Activated CD4-positive, alpha-beta T cell treated with anti-CD3 and anti-CD28 coated beads for 48 hours (primary cell): Measurements from ENCODE around the gene SGF29.
"Not testable (repeated sequence)": the region's sequence is repeated elsewhere in the genome, so short reads cannot be mapped to it uniquely, and the experiment has no call there.

Experiments
- DNase-seq: peaks from one replicate; pipeline ENCODE4 v3.0.0-alpha.2; 2020

Gene SGF29

DNA sequence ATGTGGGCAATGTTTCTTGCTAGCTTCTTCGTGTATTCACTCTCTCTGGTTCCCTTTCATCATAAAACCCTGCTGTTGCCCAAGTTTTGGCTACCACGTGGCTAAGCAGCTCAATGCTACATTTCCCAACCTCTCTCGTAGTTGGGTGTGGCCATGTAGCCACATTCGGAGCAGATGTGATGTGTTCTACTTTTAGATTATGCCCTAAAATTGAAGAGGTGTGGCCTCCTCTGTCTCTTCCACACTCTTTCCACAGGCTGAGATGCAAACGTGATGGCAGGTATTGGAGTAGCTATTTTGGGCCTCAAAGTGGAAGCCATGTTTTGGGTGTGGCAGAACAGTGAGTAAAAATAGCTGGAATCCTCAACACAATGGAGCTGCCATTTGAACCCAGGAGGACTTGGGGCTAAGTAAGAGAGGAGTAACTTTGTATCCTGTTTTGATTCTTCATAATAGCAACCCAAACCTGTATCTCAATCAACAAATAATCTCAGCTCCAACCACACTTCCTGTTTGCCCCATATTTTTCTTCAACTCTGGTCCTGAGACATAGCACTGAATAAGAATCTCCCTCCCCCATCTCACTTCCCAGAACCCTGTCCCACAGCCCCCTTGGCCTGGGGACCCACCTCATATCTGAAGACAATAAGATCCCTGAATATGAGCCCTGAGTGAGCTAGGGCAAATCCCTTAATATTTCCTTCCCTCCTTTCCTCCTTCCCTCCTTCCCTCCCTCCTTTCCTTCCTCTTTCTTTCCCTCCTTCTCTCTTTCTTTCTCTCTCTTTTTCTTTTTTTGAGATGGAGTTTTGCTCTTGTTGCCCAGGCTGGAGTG lies 19.0 kb upstream of the SGF29 start:
- DNase-seq, result no peak

DNA sequence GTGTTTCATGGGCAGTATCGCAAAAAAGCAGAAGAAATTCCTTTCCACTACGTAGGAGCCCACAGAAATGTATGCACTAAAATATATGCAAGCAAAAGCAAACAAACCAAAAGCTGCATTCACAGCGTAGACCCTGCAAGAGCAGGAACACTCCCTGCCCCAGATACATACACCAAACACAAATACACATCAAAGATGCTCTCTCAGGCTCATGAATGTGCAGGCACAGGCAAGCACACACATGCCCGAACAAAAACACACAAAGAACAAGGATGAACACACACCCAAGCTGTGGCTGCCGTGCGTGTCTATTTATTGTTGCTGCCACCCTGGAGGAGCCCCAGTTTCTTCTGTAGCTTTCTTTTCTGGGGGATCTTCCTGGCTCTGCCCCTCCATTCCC lies 16.6 kb upstream of the SGF29 start:
- DNase-seq, result no peak

DNA sequence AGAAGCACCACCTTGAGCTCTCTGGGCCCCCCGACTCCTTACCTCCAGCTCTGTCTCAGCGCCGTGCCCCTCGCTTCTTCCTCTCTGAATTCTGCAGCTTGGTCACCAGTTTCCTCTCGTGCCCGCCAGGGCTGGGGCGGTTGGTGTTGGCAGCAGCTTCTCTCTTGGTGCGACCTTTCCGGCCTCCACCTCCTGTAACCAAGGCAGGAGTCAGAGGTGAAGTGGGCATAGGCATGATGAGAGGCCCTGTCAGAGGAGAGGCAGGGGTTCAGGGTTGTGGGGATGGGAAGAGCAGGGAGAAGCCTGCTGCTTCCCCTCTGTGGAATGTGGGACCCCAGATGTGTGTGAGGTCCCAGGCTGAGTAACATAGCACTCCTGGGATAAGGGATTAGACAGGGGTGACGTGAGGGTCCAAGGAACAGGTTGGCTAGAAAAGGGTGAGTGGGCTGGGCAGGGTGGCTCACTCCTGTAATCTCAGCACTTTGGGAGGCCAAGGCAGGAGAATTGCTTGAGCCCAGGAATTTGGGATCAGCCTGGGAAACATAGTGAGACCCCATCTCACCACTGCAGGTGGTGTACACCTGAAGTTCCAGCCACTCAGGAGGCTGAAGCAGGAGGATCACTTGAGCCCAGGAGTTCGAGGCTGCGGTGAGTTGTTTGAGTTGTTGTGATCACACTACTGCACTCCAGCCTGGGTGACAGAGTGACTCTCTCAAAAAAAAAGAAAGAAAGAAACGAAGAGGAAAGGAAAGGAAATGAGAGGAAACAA lies 15.6 kb upstream of the SGF29 start:
- no peak for DNase-seq

DNA sequence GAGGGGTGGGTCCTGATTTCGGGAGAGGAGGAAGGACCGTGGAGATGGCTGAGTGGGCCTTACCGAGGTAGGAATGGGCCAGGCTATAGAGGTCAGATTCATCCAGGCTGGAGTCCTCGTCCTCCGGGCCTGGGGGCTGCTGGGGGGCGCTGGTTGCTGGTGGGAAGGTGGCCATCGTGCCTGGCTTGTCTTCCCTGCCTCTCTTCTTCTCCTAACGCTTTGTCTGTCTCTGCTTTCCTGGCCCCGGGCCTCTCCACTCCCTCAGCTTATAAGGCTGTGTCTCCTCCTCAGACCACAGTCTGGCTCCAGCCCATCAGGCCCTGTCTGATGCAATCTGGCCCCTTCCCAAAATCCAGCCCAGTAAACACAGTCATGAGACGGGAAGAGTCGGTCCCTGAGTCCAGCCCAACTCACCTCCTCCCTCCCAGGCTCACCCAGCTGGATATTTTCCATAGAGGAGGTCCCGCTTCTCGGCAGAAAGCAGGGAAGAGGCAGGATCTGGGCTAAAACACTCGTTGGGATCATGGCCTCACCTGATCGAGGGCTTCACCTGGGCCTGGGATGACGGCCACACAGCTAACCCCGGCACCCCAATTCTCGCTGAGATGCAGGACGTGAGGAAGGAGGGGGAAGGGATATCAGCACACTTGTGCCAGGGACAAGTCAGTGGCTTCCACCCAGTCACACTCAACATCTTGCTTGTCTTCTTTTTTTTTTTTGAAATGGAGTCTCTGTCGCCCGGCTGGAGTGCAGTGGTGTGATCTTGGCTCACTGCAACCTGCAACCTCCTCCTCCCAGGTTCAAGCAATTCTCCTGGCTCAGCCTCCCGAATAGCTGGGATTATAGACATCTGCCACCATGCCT lies 14.8 kb upstream of the SGF29 start, which contains the start of gene NUPR1:
Gene NUPR1, minus strand, starts transcription at position 242 of the 864 bp plus-strand sequence. Its CDS starts 67 bp downstream, at position 175.
- DNase-seq, result no peak

DNA sequence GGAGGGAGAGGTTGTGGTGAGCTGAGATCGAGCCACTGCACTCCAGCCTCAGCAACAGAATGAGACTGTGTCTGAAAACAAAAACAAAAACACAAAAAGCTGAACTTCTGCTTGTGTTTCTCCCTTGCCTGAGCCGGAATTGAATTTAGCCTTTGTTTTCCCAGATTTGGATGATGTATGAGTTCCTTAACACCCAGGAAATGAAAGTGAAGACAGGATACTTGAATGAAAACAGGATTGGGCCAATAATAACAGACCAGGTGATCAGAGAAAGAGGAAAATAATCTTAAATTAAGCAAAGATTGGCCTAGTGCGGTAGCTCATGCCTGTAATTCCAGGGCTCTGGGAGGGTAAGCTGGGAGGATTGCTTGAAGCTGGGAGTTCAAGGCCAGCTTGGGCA lies 13.4 kb upstream of the SGF29 start:
- DNase-seq, result no peak

DNA sequence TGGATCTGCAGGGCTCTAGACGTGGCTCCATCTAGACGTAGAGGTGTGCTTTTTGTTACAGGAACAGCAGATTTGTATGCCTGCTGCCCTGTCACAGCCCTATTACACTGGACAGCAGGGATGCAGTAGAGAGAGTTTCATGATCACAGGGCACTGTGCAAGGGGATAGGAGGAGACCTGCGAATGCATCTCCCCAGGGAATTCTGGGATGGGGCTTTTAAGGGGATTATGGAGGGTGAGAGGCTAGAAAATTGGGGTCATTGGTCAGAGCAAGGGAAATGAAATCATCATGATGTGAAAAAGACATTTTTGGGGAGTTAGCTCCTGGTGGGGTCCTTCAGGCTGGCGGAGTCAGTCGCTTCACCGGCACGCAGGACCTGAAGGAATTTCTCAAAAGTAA lies 11.1 kb upstream of the SGF29 start:
- no peak for DNase-seq

DNA sequence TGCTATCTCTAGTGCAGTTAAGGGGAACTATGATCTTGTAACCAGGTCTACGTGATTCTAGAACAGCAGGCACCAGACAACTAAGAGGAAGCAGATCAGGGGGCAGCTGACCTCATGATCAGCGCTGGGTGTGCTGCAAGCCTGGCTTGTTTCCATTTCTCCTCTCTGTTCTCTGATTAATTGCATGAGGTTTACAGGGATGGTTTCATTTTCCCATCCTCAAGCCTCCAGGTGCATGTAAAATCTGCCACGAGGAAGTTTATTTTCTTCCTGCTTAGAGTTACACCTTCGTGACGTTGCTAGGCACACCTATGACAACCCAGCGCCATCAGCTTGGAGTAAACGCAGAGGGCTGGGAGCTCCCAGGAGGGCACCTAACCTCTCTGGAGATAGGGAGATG lies 10.6 kb upstream of the SGF29 start:
- no peak for DNase-seq

DNA sequence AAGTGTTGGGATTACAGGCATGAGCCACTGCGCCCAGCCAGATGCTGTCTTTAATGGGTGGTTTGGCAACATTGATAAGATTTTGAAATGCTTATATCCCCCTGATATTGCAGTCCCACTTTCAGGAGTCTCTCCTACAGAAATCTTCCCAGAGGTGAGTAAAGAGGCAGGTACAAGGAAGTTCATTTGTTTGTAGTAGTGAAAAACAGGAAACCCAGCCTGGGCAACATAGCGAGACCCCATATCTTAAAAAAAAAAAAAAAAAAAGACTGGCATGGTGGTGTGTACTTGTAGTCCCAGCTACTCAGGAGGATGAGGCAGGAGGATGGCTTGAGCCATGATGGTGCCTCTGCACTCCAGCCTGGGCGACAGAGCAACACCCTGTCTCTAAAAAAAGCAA lies 8.7 kb upstream of the SGF29 start:
- no peak for DNase-seq

DNA sequence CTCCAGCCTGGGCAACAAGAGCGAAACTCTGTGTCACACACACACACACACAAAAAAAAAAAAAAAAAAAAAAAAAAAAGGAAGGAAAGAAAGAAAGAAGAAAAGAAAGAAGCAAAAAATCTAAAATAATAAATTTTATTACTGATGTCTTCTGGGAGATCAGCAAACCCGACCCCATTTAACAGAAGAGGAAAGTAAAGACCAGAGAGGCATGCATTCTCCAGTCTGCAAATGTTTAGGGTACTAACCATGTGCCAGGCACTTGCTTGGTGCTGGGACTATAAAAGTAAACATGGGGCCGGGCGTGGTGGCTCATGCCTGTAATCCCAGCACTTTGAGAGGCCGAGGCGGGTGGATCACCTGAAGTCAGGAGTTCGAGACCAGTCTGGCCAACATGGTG lies 7.8 kb upstream of the SGF29 start:
- not testable (repeated sequence) for DNase-seq

DNA sequence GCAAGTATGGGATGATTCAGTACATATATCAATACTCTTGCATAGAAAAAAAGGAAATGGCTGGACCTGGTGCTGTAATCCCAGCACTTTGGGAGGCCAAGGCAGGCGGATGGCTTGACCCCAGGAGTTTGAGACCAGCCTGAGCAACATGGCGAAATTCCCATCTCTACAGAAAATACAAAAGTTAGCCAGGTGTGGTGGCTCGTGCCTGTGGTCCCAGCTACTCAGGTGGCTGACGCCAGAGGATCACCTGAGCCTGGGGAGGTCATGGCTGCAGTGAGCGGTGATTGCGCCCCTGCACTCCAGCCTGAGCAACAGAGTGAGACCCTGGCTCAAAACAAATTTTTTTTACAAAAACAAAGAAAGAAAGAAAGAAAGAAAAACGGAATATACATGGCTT lies 7.1 kb upstream of the SGF29 start:
- DNase-seq, result no peak

DNA sequence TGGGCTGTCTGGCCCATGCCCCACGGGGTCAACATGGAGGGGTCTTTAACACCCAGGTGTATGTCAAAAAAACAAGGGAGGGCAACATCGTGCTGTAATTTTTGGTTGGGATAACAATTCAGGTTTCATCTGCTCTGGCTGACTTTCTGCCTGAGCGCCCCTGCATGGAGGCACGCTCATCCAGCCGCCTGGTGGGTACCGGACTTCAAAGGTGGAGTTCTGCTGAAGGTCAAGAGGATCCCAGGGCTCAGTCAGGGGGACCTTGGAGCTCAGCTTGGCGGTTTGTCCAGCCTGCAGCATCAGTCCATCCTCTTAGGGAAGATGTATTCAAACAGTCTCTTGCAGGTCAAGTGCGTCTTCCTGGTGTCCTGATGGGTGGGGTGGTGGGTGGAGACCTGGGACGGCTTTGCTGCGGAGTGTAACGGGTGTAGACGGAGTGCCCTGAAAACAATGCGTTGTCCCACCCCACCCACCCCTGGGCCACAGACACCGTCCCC lies 5.4 kb upstream of the SGF29 start:
- DNase-seq, result no peak

DNA sequence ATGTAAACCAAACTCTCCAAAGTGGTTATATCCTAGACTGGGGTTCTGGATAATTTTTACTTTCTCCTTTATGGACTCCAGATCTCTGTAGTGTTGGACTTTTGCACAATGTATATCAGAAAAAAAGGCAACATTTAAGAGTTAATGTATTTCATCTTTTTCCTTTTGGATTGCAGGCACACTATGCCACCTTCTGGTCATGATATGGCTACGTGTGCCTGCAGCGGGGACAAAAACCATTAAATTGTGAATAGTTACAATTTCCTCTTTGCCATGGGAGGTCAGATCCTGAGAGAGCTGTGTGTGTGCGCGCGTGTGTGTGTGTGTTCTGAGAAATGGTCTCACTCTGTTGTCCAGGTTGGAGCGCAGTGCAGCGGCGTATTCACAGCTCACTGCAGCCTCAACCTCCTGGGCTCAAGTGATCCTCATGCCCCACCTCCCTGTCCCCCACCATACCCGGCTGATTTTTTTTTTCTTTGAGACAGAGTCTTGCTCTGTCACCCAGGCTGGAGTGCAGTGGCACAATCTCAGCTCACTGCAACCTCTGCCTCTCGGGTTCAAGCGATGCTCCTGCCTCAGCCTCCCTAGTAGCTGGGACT lies 4.3 kb upstream of the SGF29 start:
- DNase-seq, result peak; percentile 8

DNA sequence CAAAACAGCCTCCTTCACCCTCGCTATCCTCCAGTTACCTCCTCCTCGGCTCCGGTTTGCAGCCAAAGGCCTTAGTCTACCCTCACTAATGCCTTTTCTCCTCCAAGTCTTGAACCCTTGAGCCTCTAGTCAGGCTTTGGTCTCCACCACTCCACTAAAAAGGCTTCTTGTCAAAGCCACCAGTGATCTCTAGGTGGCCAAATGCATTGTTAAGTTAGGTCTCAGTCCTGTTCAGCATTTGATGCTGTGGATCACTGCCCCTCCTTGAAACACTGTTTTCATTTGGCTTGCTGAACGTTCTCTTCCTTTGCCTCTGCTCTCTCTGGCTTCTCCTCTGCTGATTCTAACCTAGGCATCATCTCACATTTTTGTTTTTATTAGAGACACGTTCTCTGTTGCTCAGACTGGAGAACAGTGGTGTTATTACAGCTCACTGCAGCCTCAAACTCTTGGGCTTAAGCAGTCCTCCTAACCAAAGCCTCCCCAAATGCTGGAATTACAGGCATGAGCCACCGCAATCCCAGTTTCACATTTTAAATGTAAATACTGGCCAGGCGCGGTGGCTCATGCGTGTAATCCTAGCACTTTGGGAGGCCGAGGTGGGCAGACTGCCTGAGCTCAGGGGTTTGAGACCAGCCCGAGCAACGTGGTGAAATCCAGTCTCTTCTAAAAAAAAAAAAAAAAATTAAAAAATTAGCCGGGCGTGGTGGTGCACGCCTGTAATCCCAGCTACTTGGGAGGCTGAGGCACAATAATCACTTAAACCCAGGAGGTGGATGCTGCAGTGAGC lies 1.1 kb downstream of the SGF29 start:
- DNase-seq, result no peak

DNA sequence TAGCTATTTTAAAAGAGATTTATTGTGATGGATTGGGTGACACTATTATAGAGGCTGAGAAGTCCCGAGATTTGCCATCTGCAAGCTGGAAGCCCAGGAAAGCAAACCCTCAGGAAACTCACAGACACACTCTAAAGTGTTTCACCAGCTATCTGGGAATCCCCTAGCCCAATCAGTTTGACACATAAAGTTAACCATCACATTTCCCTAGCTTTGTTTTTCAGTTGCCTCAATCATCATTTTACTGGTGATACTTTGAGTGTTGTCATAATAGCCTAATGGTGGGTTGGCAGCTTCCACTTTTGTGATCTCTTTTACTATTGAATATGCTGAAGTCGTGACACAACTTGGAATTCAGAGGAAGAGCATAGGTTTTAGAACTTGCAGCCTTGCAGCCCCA lies 1.8 kb downstream of the SGF29 start:
- no peak for DNase-seq

DNA sequence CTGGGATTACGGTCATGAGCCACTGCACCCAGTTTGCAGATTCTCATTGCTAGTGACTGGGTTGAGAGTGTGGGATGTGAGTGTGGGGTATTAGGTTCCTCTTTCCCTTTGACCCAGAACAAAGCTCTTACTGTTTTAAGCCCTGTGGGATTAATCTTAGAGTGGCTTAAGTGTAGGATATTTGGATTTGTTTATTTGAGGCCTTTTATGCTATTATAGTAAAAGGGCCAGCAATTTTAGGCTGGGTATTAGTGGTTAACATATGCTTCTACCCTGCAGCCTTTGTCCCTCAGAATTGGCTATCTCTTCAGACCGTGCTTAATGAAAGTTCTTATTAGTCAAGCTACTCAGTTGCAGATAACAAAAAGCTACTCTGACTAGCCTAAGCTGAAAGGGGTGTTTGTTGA lies 3.2 kb downstream of the SGF29 start:
- no peak for DNase-seq

DNA sequence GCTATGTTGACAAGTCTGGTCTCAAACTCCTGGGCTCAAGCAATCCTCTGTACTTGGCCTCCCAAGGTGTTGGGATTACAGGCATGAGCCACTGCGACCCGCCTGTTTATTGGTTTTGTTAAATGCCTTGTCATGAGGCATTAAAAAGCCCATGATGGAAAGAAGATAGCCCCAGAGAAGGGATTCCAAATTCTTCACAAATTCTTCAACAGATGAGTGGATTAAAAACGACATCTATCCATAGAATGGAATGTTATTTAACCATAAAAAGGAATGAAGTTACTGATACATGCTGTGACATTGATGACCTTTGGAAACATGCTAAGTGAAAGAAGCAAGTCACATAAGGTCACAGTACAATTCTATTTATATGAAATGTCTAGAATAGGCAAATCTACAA lies 4.7 kb downstream of the SGF29 start:
- DNase-seq, result no peak

DNA sequence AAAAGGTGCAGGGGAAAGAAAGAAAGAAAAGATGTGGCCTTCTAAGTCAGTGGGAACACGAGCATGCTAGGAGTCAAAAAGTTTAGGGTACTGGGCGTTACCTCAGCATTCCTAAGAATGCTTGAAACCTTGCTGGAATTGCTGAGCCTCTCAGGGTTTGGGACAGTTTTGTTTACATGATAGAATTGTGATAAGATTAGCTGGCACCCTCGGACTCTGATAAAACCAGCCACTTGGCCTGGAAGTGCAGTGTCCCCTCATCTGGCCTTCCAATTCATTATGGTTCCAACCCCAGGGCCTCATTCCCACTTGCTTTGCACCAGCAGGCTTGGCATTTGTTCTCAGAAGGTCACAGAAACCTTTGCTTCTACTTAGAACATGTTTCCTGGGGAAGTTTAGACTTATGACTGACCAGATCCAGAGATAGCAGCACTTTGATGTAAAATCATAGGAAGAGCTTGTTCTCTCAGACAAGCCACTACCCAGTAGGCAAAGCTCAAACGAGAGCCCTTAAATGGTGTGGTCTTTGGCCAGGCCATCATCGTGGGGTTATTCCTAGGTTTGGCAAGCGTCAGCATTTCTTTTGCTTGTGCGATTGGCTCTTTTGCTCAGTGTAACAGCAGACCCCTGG lies 8.0 kb downstream of the SGF29 start:
- no peak for DNase-seq

DNA sequence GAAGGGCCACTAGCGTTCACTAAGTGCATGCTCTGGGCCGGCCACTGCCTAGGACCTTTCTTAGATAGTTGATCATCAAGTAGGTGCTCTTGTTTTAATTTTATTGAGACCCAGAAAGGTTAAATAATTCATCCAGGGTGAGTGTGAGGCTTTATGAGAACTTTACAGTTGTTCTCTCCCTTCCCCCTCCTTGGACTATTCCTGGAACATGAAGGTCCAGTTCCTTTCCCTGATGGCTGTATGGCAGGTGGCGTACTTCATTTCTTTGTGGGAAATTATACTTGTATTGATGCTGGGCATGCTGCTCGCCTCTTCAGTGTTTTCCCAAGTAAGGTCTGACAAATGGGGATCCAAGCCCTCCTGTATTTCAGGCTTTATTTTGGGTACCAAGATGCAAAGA lies 8.5 kb downstream of the SGF29 start:
- DNase-seq, result no peak

DNA sequence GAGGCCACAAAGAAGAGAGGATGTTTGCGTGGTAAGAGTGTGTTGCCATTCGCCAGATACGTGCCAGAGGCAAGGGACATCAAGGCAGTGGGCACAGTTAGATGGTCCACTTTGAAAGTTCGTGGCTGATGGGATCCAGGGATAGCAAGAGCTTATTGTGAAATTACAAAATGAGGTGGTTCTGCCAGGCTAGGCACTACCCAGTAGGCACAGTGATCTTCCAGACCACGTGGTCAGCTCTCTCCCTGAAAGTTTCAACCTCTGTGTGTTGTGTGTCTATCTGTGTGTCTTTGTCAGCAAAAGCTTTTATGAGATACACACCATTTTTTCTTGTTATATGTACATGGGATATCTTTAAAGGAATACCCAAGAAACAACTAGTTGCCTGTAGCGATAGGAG lies 9.5 kb downstream of the SGF29 start:
- DNase-seq, result no peak

DNA sequence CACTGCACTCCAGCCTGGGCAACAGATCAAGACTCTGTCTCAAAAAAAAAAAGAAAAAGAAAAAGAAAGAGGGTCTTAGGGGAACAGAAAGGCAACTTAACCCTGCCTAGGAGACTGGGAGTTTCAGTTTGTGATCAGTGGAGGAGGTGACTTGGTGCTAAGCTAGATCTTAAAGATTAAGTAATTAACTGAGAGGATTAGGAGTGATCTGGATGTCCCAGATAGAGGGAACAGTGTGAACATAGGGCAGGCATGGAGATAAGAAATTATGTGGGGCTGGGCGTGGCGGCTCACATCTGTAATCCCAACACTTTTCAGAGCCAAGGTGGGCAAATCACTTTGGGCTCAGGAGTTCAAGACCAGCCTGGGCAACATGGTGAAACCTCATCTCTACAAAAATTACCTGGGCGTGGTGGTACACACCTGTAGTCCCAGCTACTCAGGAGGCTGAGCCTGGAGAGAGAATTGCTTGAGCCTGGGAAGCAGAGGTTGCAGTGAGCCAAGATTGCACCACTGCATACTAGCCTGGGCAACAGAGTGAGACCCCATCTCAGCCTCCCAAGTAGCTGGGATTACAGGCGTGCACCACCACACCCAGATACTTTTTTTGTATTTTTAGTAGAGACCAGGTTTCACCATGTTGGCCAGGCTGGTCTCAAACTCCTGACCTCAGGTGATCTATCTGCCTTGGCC lies 12.7 kb downstream of the SGF29 start:
- not testable (repeated sequence) for DNase-seq

DNA sequence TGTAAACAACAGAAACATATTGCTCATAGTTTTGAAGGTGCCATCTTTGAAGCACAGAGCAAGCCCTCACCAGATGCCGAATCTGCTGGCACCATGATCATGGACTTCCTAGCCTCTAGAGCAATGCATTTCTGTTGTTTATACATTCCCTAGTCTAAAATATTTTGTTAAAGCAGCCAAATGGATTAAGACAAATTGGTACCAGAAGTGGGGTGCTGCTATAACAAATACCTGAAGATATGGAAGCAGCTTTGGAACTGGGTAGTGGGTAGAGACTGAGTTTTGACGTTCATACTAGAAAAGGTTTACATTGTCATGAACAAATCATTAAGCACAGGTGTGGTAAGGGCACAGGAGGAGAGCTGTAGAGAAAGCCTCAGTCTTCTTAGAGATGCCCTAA lies 13.6 kb downstream of the SGF29 start:
- DNase-seq, result no peak
